Head of caudate nucleus (tissue), 42 donors: Measurements from ENCODE around the gene GBP2.
"Not testable (repeated sequence)": the region's sequence is repeated elsewhere in the genome, so short reads cannot be mapped to it uniquely, and the experiment has no call there.

Experiments used
- DNase-seq, 42 donors: peaks; one replicate each; pipeline versions ENCODE4 v3.0.0 to v3.0.0-alpha.2; 2020 to 2021; ENCODE audit warnings: mixed read lengths in 7 of 42
- intact Hi-C: fragments of 100-400 bp; cut with DNase I; formaldehyde crosslinking; loops from one replicate; pipeline ENCODE4 v1.15.0; 2022

The GBP2 gene

DNA sequence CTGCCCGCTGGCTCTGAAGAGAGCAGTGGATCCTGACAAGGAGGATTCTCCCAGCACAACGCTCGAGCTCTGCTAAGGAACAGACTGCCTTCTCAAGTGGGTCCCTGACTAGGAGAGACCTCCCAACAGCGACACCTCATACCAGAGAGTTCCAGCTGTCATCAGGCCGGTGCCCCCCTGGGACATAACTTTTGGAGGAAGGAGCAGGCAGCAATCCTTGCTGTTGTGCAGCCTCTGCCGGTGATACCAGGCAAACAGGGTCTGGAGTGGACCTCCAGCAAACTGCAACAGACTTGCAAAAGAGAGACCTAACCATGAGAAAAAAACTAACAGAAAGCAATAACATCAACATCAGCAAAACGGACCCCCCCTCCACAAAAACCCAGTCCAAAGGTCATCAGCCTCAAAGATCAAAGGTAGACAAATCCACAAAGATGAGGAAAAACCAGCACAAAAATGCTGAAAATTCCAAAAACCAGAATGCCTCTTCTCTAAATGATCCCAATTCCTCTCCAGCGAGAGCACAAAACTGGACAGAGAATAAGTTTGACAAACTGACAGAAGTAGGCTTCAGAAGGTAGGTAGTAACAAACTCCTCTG is 53.3 kb downstream of the GBP2 start:
- intact Hi-C loops, DNase-seq: not testable (repeated sequence)

DNA sequence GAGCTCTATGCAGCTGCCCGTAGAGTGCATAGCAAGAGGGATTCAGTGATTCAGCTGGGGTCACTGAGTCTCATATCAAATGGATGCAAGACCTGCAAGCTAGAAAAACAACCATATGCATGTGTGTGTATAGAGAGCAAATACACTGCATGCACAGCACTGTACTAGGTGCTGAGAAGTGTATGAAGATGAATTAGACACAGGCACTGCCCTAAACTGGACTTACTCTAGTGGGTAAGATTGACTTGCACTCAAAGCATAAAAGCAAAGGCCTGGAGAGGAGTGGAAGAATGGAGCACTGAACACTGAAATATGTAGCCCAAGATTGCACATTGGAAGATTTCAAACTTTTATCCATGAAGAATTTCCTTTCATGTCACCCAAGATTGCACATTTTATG is 55.4 kb downstream of the GBP2 start:
- intact Hi-C loops = no loop called here
- DNase-seq = no peak

DNA sequence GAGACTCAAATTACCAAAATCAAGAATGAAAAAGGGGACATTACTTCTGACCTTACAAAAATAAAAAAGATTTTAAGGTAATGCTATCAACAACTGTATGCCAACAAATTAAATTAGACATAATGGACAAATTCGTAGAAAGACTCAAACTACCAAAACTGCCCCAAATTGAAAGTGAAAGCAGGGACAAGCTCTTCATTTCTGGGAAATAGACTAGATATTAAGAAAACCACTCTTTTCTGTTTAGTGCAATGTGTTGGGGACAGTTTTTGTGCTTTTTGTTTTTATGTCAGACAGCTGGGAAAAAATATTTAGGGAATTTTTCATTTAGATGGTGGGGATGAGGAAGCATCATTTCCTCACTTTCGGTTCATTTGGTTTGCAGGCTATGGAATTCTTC is 56.0 kb downstream of the GBP2 start:
- DNase-seq = no peak

DNA sequence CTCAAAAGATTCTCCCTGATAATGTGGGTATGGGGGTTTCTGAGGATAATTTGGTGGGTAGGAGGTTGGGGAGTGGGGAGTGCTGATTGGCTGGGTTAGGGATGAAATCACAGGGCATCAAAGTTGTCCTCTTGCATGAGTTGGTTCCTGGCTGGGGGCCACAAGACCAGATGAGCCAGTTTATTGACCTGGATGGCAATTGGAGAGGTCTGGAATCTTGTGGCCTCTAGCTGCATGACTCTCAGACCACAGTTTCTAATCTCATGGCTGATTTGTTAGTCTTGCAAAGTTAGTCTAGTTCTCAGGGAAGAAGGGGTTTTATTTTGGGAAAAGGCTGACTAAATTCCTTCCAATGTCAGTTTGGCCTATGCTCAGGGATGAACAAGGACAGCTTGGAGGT is 57.6 kb downstream of the GBP2 start:
- DNase-seq = no peak
- intact Hi-C loops = no loop called here

More for the DNA sequence above, 56.0 kb downstream of the GBP2 start:
- intact Hi-C loops = no loop called here

DNA sequence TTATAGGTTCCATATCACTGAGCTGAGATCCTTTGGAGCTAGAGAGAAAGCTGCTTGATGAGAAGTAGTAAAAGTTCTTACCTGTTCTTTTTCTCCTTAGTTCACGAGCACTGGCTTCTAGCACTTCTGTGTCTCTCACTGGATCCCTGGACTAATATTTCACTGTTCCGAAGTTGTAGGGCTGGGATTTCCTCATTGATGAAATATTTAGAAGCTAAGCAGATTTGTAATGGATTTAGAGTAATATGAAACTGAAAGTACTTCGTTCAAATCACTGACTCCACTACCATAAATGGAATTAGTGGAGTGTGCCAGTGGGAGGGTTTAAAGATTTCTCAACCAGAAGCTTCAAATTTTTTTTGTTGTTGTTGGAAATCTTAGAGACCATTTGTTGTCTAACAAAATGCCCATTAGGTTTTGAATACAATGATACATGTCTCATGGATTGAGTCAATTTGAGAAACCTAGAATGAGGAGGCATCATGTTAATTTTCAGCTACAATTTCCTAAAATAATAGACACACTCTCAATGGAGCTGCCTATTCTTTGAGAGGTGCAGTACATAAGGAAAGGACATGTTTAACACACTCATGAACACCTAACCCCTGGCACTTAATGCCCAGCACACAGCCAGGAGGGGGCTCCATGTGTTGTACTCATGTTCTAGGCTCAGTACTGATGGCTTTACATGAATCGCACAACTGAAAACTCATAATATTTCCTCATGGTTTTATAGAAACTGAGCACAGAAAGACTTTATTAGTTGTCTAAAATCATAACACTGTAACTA is 60.6 kb downstream of the GBP2 start, which contains the start of gene GBP1:
GBP1 (minus strand) TSS at position 130 of the 790 bp plus-strand sequence. CDS start 1,974 bp downstream, outside the sequence.
- intact Hi-C loops = no loop called here
- DNase-seq = no peak

DNA sequence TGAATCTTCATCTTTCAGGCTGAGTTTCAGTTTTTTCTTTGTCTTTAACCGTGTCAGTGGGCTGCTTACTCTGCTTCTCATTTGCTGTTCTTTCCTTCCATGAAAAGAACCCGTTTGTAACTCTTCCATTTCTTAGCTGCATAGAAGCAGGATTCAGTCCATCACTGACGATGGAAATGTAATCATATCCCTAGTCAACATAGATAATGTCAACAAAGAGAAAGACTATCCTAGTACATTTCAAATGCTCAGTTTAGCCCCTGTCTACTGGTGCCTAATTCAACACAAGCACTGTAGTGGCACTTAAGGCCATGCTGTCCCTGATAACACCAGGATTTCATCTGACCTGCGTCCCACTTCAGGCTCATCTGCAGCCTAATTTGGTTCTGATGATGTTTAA is 61.3 kb downstream of the GBP2 start:
- intact Hi-C loops = no loop called here
- no peak for DNase-seq

DNA sequence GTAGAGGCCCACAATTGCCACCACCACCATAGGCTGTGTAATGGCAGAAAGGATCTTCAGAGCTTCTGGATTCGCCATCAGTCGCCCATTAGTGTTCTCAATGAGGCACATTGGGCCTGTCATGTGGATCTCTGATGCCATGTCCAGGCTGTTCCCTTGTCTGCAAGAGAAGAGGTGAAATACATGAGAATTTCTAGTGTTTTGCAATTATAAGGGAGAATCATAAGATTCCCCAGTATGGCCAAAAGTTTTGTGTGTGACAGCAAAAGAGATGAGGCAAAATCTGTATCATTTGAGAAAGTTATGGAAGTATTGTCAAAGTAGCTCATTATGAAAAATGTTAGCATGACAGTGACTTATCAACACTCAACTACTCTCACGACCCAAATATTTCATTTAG is 62.8 kb downstream of the GBP2 start:
- DNase-seq = no peak
- intact Hi-C loops = no loop called here

DNA sequence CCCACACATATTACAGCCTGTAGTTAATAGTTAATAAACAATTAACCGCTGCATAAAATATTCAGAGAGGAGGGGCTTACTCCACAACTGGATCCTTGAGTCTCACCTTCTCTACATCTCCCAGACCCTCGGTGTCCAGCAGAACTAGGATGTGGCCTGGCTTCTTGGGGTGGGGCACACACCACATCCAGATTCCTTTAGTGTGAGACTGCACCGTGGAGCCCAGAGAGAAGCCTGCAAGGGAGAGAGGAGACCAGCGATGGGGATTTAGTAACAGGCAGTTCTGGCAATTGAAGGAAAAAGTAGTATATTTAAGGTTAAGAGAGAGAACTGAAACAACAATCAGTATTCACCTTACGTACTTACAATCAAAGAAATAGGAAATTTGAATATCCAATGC is 65.8 kb downstream of the GBP2 start:
- DNase-seq = no peak
- intact Hi-C loops = no loop called here
